ENCODE results near the gene TEDDM1. TPM values are rescaled to one million over a fixed set of nuclear protein-coding genes. Genes with fewer than 3 reads are reported as not detected.

TEDDM1 gene
- polyA plus RNA-seq, 1 donor (not counting 4 experiments of a cell fraction or from before 2014, with no cell fraction given): not detected

DNA sequence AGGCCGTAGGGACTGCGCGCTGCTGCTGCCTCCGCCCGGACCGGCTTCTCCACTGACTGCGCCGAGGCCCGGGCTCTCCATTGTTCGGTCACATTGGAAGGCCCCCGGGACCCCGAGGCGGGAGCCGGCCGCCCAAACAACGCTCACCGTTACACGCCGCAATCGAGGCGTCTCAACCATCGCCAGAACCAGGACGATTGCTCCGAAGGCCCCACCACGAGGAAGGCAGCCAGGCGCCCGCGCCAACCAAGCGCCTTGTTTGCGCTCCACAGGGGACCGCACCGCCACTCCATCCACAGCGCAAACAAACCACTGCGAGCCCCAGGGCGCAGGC lies 9.5 kb downstream of the TEDDM1 start:
- Histone ChIP-seq H3K4me1 (ENCODE audit: control insufficient read depth, extremely low read depth, insufficient read depth, low read length) (peaks cover 11% of the 10 kb centered on the region), H3K4me3 (ENCODE audit: control insufficient read depth in 2 of 3, extremely low read depth in 1 of 3, insufficient read depth in 2 of 3, low read depth in 1 of 3, low read length in 3 of 3) (peak overlapping the region; percentile 74 to 87 (median 79)), H3K9ac (ENCODE audit: control insufficient read depth, extremely low read depth, insufficient read depth, low read length) (peak overlapping the region; percentile 86), H3K36me3 (ENCODE audit: control insufficient read depth in 2 of 2, extremely low read depth in 1 of 2, insufficient read depth in 2 of 2, low read length in 2 of 2) (peaks cover 19 to 26% of the 10 kb centered on the region in 2 experiments), H3K27me3 (ENCODE audit: control insufficient read depth, extremely low read depth, insufficient read depth, low read length) (no peaks in the 10 kb centered on the region), H3K4me2 (ENCODE audit: control insufficient read depth, extremely low read depth, insufficient read depth, low read depth, low read length) (peak overlapping the region; percentile 45), H3K9me3 (ENCODE audit: control insufficient read depth, low read depth, low read length) (no peaks in the 10 kb centered on the region), H3K27ac (ENCODE audit: control insufficient read depth, insufficient read depth, low read length) (peak overlapping the region; percentile 69), H2AFZ (ENCODE audit: control insufficient read depth, low read length) (no peak overlapping the region), H3K9me1 (ENCODE audit: control insufficient read depth, extremely low read depth, insufficient read depth, low read length) (no peaks in the 10 kb centered on the region), H4K20me1 (ENCODE audit: control insufficient read depth, extremely low read depth, insufficient read depth, low read length) (peaks cover 17% of the 10 kb centered on the region), H3K79me2 (ENCODE audit: control insufficient read depth, insufficient read depth, low read length) (peaks cover 41% of the 10 kb centered on the region)
- no peak for FAIRE-seq
- DNase-seq (ENCODE audit: low read depth, low spot score): no peak
- no peak for TF ChIP-seq EZH2 (IDR thresholded peaks at IDR 0.05; ENCODE audit: low read length)
- TF ChIP-seq CTCF (optimal IDR thresholded peaks at IDR 0.05 in 1 of 3, IDR thresholded peaks at IDR 0.05 in 1 of 3, conservative IDR thresholded peaks at IDR 0.05 in 1 of 3; ENCODE audit: extremely low read depth in 1 of 3, insufficient read depth in 2 of 3, low read length in 3 of 3): no peak
- dilution Hi-C loops (cut with MboI; ENCODE audit: extremely low pct_ligation_motif_present, low sequenced_read_pairs): no loop called here

- Histone ChIP-seq H3K27ac (ENCODE audit: control insufficient read depth, insufficient read depth, low read length) (peak overlapping the region; percentile 3), H3K9me3 (ENCODE audit: control insufficient read depth, low read depth, low read length) (no peaks in the 10 kb centered on the region), H2AFZ (ENCODE audit: control insufficient read depth, low read length) (no peak overlapping the region), H3K9me1 (ENCODE audit: control insufficient read depth, extremely low read depth, insufficient read depth, low read length) (no peaks in the 10 kb centered on the region), H3K79me2 (ENCODE audit: control insufficient read depth, insufficient read depth, low read length) (peaks cover 41% of the 10 kb centered on the region), H3K9ac (ENCODE audit: control insufficient read depth, extremely low read depth, insufficient read depth, low read length) (peak overlapping the region; percentile 86), H3K4me1 (ENCODE audit: control insufficient read depth, extremely low read depth, insufficient read depth, low read length) (peaks cover 11% of the 10 kb centered on the region), H3K4me3 (ENCODE audit: control insufficient read depth in 2 of 3, extremely low read depth in 1 of 3, insufficient read depth in 2 of 3, low read depth in 1 of 3, low read length in 3 of 3) (peak overlapping the region; percentile 74 to 87 (median 79)), H3K4me2 (ENCODE audit: control insufficient read depth, extremely low read depth, insufficient read depth, low read depth, low read length) (peak overlapping the region; percentile 94), H3K27me3 (ENCODE audit: control insufficient read depth, extremely low read depth, insufficient read depth, low read length) (no peaks in the 10 kb centered on the region), H3K36me3 (ENCODE audit: control insufficient read depth in 2 of 2, extremely low read depth in 1 of 2, insufficient read depth in 2 of 2, low read length in 2 of 2) (peaks cover 30 to 35% of the 10 kb centered on the region in 2 experiments), H4K20me1 (ENCODE audit: control insufficient read depth, extremely low read depth, insufficient read depth, low read length) (peaks cover 17% of the 10 kb centered on the region)
- DNase-seq (ENCODE audit: low read depth, low spot score) (no peak), FAIRE-seq (no peak)
- no peak for TF ChIP-seq EZH2 (IDR thresholded peaks at IDR 0.05; ENCODE audit: low read length)
- no peak for TF ChIP-seq CTCF (optimal IDR thresholded peaks at IDR 0.05 in 1 of 3, IDR thresholded peaks at IDR 0.05 in 1 of 3, conservative IDR thresholded peaks at IDR 0.05 in 1 of 3; ENCODE audit: extremely low read depth in 1 of 3, insufficient read depth in 2 of 3, low read length in 3 of 3)
- dilution Hi-C loops (cut with MboI; ENCODE audit: extremely low pct_ligation_motif_present, low sequenced_read_pairs): no loop called here
Observed at GRCh38 chr1:182389619-182390047, 10.8 kb downstream of the TEDDM1 start.
